Natural killer cell (primary cell): Measurements from ENCODE around the gene TAF8. TPM values are rescaled to one million over a fixed set of nuclear protein-coding genes. Genes with fewer than 3 reads are reported as not detected.
A peak's percentile ranks its signal among the peaks of the same experiment; 100 is the strongest.

Source experiments
- ATAC-seq, 3 donors: fragments of 150-1000 bp in 2 of 3; fragments of 200-7000 bp in 1 of 3; cut with Tn5 transposase; 1 replicate in 1 of 3; 2 replicates in 2 of 3; pipeline ENCODE4 v1.10.0; 2021; ENCODE audit warnings: mild to moderate bottlenecking in 2 of 3, moderate library complexity in 2 of 3
- DNase-seq, 2 donors: peaks; one replicate each; pipeline versions ENCODE4 v3.0.0 to v3.0.0-alpha.2; 2013 to 2021; ENCODE audit warnings: mixed read lengths in 1 of 2
- H3K27ac ChIP-seq: one replicate; pipeline ENCODE4 v1.5.1; 2013; ENCODE audit warnings: mild to moderate bottlenecking, low read length
- H3K27me3 ChIP-seq: one replicate; pipeline ENCODE4 v1.6.1; 2013; ENCODE audit warnings: low read length; ENCODE audit not compliant: control insufficient read depth, insufficient read depth
- H3K36me3 ChIP-seq: one replicate; pipeline ENCODE4 v1.6.1; 2013; ENCODE audit warnings: low read length; ENCODE audit not compliant: control insufficient read depth, insufficient read depth
- H3K4me1 ChIP-seq: one replicate; pipeline ENCODE4 v1.6.1; 2013; ENCODE audit warnings: low read length; ENCODE audit not compliant: control insufficient read depth, insufficient read depth
- H3K4me3 ChIP-seq: one replicate; pipeline ENCODE4 v1.5.1; 2013; ENCODE audit warnings: low read length
- H3K9me3 ChIP-seq: one replicate; pipeline ENCODE4 v1.6.1; 2013; ENCODE audit warnings: low read length; ENCODE audit not compliant: control insufficient read depth, insufficient read depth
- H3K27ac Mint-ChIP-seq, 2 donors: one replicate each; pipeline ENCODE4 v1.8.0; 2022; ENCODE audit warnings: mild to moderate bottlenecking in 2 of 2, mixed read lengths in 2 of 2, moderate library complexity in 1 of 2
- H3K27me3 Mint-ChIP-seq, 2 donors: one replicate each; pipeline ENCODE4 v1.8.0; 2022; ENCODE audit warnings: low read depth in 2 of 2, mixed read lengths in 2 of 2
- H3K36me3 Mint-ChIP-seq: one replicate; pipeline ENCODE4 v1.8.0; 2022; ENCODE audit warnings: mixed read lengths
- H3K4me1 Mint-ChIP-seq, 2 donors: one replicate each; pipeline ENCODE4 v1.8.0; 2022; ENCODE audit warnings: mixed read lengths in 2 of 2
- H3K4me3 Mint-ChIP-seq: one replicate; pipeline ENCODE4 v1.8.0; 2022; ENCODE audit warnings: mild to moderate bottlenecking, moderate library complexity, mixed read lengths
- H3K9me3 Mint-ChIP-seq, 2 donors: one replicate each; pipeline ENCODE4 v1.8.0; 2022; ENCODE audit warnings: mixed read lengths in 2 of 2
- WGBS: methylation state at CpG from one replicate; pipeline ENCODE4 v1.1.7; 2013; ENCODE audit warnings: missing lambda C conversion rate; ENCODE audit not compliant: insufficient coverage; 5-methylcytosine and 5-hydroxymethylcytosine counted together
- intact Hi-C: fragments of 100-400 bp; cut with micrococcal nuclease; formaldehyde crosslinking; loops from one replicate; pipeline ENCODE4 v1.14.2; 2022
- total RNA-seq, 4 donors: library from RNA; stranded (reverse); fragments of 120-200 nt in 1 of 4; gene quantifications; one replicate each; pipeline versions ENCODE4 v1.2.3 to v1.2.4, GENCODE V29; 2013 to 2022
- TF ChIP-seq, protein P1 (sequence below): fragments of 200-600 bp; IDR thresholded peaks from one replicate; pipeline ENCODE4 v1.8.0; 2022; ENCODE audit warnings: antibody characterized with exemption

TAF8 gene
- total RNA-seq, 3 donors from 2014 or later (not counting 1 experiment from before 2014, with no cell fraction given): 38.4 to 54.2 (median 47.5) TPM

DNA sequence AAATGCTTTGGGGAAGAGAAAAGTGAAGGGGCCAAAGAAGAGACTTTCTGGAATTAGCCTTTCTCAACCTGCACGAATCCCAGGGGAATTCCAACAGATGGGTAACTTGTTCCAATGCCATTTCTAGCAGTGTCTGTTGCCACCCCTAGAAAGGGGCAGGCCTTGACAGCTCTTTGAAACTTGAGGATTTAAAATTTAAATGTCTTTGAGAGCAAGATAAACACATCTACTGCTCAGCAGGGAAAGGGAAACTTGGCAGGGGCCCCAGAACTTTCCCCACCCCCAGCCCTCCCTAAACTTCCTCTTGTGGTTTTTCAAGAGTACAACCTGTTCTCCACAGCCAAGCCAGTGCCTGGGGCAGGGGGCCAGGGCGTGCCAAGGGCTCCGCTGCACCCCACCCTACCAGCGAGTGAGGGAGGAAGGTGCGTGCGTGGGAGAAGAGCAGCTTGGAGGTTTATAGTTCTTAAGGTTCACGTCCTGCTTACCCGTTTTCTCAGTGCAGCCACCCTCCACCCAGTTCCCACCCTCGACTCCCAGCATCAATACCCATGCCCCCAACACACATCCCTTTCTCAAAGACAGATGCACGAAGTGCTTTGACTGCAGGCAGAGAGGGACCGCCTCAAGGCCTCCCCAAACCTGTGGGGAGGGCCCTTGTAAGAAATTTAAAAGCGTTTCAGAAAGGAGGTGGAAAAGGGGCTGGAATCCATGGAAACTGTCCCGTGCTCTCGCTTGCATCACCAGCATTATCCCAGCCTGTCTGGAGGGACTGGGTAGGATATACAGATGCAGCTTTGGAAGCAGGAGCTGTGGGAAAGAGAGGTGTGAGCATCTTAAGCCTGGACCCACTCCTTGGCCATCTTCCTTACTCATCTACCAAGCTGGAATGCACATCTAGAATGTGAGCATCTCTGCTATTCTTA, 4.5 kb upstream of the TAF8 start:
- Histone ChIP-seq H3K9me3 (no peaks in the 10 kb centered on the region), H3K27me3 (no peaks in the 10 kb centered on the region), H3K4me3 (peak overlapping the region; percentile 94), H3K27ac (peak overlapping the region; percentile 64), H3K4me1 (peaks cover 82% of the 10 kb centered on the region), H3K36me3 (peaks cover 24% of the 10 kb centered on the region)
- Mint-ChIP-seq H3K36me3 (no peaks in the 10 kb centered on the region), H3K4me3 (peak overlapping the region; percentile 98), H3K27ac (peak overlapping the region; percentile 87 to 97), H3K27me3 (no peaks in the 10 kb centered on the region), H3K4me1 (peaks cover 80 to 87% of the 10 kb centered on the region in 2 donors), H3K9me3 (no peaks in the 10 kb centered on the region)
- peak in 1 of 2 donors; percentile 89 for DNase-seq
- no peak for ATAC-seq
- WGBS: 8% methylated on average over 9 of the region's 14 CpGs
- intact Hi-C loops: no loop called here
- TF ChIP-seq, protein P1, sequence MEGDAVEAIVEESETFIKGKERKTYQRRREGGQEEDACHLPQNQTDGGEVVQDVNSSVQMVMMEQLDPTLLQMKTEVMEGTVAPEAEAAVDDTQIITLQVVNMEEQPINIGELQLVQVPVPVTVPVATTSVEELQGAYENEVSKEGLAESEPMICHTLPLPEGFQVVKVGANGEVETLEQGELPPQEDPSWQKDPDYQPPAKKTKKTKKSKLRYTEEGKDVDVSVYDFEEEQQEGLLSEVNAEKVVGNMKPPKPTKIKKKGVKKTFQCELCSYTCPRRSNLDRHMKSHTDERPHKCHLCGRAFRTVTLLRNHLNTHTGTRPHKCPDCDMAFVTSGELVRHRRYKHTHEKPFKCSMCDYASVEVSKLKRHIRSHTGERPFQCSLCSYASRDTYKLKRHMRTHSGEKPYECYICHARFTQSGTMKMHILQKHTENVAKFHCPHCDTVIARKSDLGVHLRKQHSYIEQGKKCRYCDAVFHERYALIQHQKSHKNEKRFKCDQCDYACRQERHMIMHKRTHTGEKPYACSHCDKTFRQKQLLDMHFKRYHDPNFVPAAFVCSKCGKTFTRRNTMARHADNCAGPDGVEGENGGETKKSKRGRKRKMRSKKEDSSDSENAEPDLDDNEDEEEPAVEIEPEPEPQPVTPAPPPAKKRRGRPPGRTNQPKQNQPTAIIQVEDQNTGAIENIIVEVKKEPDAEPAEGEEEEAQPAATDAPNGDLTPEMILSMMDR: no peak

DNA sequence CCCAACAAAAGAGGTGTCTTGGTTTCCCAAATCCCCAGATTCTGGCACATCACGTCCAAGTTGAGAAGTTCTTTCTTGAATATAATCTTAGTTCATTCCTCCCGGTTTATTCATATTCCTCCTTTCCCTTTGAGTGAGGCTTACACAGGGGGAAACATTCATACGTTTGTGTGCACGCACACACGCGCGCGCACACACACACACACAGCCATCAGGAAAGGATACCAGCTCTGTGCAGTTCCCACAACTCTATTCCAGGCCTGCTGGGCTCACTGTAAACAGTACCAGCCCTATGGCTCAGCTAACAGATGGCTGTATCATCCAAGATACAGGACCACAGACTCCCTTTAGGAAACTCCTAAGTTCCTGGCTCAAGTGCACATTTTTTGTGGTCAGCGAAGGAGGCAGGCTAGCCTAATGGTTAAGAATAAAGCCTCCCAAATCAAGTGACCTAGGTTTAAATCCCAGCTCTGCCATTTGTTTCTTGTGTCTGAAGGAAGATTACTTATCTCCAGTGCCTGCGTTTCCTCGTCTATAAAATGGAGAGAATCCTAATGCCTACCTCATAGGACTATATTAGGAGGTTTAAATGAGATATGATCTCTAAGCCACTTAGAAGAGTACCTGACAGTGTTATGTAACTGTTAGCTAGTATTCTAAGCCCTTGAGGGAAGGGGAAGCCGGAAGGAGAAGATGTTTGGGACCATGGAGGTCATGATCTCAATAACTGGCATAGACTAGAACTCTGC, 3.7 kb upstream of the TAF8 start:
- intact Hi-C loops: no loop called here
- H3K4me3 Mint-ChIP-seq: peak overlapping the region; percentile 98
- no peak for DNase-seq
- H3K9me3 ChIP-seq: no peaks in the 10 kb centered on the region
- H3K4me3 ChIP-seq: peak overlapping the region; percentile 94
- peak overlapping the region; percentile 87 to 97 for H3K27ac Mint-ChIP-seq
- H3K27me3 ChIP-seq: no peaks in the 10 kb centered on the region
- peak overlapping the region; percentile 64 for H3K27ac ChIP-seq
- peaks cover 80 to 87% of the 10 kb centered on the region in 2 donors for H3K4me1 Mint-ChIP-seq
- H3K4me1 ChIP-seq: peaks cover 79% of the 10 kb centered on the region
- no peaks in the 10 kb centered on the region for H3K36me3 Mint-ChIP-seq
- H3K27me3 Mint-ChIP-seq: no peaks in the 10 kb centered on the region
- H3K36me3 ChIP-seq: peaks cover 24% of the 10 kb centered on the region
- no peak for ATAC-seq
- no peaks in the 10 kb centered on the region for H3K9me3 Mint-ChIP-seq
- 45% methylated on average over 10 of the region's 12 CpGs for WGBS
- TF ChIP-seq, protein P1: no peak

DNA sequence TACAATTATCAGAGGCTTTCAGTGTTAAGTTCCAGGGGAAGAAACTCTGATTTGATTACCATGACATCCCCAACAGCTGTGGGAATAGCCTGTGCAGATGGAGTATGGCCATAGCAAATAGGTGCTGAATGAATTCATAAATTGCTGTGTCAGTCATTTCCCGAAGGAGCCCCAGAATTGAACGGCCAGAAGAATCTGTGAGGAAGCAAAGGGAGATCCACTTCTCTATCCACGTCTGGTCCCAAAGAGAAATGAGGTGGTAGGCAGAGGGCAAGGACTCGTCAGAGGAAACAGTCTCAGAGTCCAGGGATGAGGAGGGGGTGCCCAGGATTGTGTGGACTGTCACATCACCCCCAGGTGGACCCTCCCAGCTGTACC, 3.1 kb upstream of the TAF8 start:
- Histone ChIP-seq H3K27me3 (no peaks in the 10 kb centered on the region), H3K27ac (peak overlapping the region; percentile 64), H3K4me1 (peaks cover 75% of the 10 kb centered on the region), H3K9me3 (no peaks in the 10 kb centered on the region), H3K4me3 (peak overlapping the region; percentile 94), H3K36me3 (peaks cover 23% of the 10 kb centered on the region)
- peak overlapping the region; percentile 87 to 97 for H3K27ac Mint-ChIP-seq
- DNase-seq (no peak), ATAC-seq (no peak)
- peaks cover 77 to 84% of the 10 kb centered on the region in 2 donors for H3K4me1 Mint-ChIP-seq
- intact Hi-C loops: no loop called here
- H3K36me3 Mint-ChIP-seq: no peaks in the 10 kb centered on the region
- TF ChIP-seq, protein P1: no peak
- WGBS: 19% methylated on average over 3 of the region's 4 CpGs
- H3K27me3 Mint-ChIP-seq: no peaks in the 10 kb centered on the region
- peak overlapping the region; percentile 98 for H3K4me3 Mint-ChIP-seq
- H3K9me3 Mint-ChIP-seq: no peaks in the 10 kb centered on the region
